Hippocampal formation (tissue), 2 donors: Measurements from ENCODE around the gene SUPT20HL2.
"Not testable (repeated sequence)": the region's sequence is repeated elsewhere in the genome, so short reads cannot be mapped to it uniquely, and the experiment has no call there.

ENCODE experiments used
- DNase-seq, 2 donors: peaks; one replicate each; lab custom pipeline; 2025; lab: John Stamatoyannopoulos, UW

SUPT20HL2 gene

DNA sequence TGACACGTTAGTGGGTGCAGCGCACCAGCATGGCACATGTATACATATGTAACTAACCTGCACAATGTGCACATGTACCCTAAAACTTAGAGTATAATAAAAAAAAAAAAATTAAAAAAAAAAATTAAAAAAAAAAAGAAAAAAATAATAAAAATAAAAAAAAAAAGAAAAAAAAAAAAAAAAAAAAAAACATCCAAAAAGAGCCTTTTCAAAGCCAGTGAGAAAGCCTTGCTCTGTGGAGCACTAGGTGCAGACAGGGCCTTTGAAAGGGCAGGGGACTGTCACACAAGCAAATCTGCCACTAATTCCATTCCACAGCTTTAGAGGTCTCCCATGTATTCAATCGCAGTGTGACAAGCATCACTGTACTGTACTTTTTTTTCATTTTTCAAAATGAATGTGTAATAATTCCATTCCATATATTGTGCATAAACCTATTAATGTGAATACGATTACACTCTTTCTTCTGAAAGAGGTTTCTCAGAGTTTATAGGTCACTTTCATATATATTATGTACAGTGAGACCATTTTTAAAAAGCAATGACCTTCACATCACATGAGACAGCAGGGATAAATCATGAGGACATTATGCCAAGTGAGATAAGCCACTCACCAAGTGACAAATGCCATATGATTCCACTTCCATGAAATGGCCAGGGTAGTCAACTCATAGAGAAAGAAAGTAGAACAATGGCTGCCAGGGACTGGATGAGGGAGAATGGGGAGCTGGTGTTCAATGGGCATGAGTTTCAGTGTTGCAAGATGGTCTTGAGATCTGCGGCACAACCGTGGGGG is 4.1 kb downstream of the SUPT20HL2 start:
- DNase-seq, result not testable (repeated sequence)

- DNase-seq, result not testable (repeated sequence)
Measured at GRCh38 chrX:24308803-24309202, 5.1 kb downstream of the SUPT20HL2 start.

- DNase-seq, result no peak
Measured at GRCh38 chrX:24306440-24306839, 7.4 kb downstream of the SUPT20HL2 start.

- no peak for DNase-seq
Measured at GRCh38 chrX:24305905-24306304, 8.0 kb downstream of the SUPT20HL2 start.

- DNase-seq, result no peak
Measured at GRCh38 chrX:24301806-24302205, 12.1 kb downstream of the SUPT20HL2 start.

- DNase-seq, result no peak
Measured at GRCh38 chrX:24301060-24301459, 12.8 kb downstream of the SUPT20HL2 start.

GRCh38 chrX:24298191-24298590 is 15.7 kb downstream of the SUPT20HL2 start:
- DNase-seq, result no peak

DNA sequence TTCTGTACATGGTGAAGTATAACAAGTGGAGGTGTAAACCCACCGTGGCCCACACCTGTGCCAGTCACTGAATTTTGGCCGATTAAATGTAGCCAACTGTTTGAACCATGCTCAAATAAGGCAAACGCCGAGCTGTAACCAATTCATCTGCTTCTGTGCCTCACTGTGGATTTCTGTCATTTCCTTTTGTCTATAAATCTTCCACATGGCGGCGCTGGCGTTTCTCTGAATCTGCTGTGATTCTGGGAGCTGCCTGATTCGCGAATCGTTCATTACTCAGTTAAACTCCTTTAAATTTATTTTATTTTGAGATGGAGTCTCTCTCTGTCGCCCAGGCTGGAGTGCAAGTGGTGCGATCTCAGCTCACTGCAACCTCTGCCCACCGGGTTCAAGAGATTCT is 19.2 kb downstream of the SUPT20HL2 start:
- DNase-seq, result no peak

DNA sequence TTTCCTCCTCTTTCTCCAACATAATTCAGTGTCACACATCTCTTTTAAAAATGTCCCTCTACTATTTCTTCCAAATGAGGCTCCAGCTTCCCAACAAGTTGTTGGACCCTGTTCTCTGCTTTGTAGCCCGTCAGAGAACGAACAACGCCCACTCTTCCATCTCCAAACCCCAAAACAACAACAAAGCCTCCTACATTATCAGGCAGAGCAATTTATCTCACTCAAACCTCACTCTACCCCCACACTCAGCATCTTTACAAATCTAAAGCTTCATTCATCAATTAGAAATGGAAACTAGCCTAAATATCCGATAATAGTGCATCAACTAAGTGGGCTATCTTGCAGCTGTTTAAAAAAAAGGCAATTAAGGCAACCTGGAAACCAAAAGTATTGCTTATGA is 20.5 kb downstream of the SUPT20HL2 start:
- DNase-seq, result no peak

GRCh38 chrX:24292353-24292752 is 21.5 kb downstream of the SUPT20HL2 start:
- no peak for DNase-seq

GRCh38 chrX:24285082-24285481 is 28.8 kb downstream of the SUPT20HL2 start:
- no peak for DNase-seq

- no peak for DNase-seq
Measured at GRCh38 chrX:24283127-24283794, 30.6 kb downstream of the SUPT20HL2 start.

DNA sequence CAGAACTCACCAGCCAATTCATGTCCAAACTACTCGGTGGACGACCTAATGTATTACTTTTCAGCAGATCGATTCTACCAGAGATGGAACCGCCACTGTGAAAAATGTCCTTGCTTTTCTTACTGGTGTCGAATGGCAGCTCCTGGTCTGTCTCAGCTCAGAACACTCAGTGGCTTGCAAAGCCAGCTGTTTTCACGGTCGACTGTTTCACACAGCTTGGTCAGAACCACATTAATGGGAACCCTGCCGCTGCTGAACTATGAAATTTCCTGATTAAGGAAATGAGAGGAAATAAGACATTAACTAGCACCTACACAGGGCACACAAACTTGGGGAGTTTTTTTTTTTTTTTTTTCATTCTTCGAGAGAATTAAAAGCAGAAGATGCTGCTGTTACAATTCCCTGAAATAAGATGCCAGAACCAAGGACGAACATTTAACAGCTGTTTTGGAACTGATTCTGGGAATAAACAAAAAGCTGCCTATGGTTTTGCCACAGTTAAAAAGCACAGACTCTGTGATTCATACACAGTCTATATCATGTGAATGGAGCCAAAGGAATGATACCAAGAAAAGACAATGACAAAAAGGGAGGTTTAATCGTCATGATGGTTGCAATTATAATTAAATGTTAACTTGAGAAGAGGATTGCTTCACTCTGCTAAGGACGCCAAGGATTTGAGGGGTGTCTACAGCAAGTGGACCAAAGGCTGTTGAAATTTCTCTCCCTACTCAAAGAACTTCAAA is 31.3 kb downstream of the SUPT20HL2 start:
- no peak for DNase-seq

GRCh38 chrX:24277405-24277804 is 36.5 kb downstream of the SUPT20HL2 start:
- DNase-seq, result no peak

DNA sequence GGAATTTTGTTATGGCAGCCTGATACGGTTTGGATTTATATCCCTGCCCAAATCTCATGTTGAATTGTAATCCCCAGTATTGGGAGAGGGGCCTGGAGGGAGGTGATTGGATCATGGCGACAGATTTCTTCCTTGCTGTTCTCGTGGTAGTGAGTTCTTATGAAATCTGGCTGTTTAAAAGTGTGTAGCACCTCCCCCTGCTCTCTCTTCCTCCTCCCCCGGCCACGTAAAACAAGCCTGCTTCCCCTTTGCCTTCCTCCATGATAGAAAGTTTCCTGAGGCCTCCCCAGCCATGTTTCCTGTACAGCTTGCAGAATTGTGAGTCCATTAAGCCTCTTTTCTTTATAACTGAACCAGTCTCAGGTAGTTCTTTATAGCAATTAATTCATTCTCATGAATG is 37.9 kb downstream of the SUPT20HL2 start:
- no peak for DNase-seq

DNA sequence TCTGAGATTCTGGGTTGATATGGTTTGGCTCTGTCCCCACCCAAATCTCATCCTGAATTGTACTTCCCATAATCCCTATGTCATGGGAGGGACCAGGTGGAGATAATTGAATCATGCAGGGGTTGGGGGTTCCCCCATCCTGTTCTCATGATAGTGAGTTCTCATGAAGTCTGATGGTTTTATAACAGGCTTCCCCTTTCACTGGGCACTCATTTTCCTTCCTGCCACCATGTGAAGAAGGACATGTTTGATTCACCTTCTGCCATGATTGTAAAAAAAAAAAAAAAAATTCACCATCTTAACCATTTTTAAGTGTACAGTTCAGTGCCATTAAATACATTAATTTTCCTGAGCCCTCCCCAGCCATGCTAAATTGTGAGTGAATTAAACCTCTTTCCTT is 42.6 kb downstream of the SUPT20HL2 start:
- no peak for DNase-seq

DNA sequence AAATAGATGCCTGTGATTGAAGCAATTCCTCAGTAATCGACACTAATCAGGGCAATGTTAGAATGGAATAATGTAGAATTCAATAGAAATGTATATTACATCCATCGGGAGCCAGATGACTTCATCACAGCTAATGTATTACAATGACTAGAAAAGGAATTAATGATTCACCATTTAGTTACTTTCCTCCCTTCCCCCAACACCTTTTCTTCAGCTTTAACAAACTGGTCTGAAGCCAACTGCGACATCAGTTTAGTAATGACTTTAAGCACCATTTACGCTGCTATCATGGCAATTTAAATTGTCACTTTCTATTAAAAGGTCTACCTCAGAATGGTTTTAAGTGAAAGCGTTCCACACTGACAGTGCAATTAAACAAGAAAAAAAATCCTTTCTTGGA is 45.1 kb downstream of the SUPT20HL2 start:
- no peak for DNase-seq

DNA sequence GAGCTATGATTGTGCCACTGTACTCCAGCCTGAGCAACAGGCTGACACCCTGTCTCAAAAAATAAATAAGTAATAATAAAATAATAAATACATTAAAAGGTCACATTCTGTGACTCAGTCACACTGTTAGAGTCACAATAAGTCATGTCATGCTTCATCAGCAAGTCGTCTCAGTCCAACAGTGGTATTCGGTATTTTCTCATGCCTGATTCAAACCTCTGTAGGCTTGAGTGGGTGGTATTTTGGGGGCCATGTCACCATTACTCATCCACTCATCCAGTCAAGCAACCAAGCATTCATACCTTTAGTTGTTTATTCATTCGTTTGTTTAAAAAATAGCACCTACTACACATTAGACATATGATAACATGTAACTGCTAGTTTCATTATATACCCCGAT is 46.9 kb downstream of the SUPT20HL2 start:
- DNase-seq, result no peak

DNA sequence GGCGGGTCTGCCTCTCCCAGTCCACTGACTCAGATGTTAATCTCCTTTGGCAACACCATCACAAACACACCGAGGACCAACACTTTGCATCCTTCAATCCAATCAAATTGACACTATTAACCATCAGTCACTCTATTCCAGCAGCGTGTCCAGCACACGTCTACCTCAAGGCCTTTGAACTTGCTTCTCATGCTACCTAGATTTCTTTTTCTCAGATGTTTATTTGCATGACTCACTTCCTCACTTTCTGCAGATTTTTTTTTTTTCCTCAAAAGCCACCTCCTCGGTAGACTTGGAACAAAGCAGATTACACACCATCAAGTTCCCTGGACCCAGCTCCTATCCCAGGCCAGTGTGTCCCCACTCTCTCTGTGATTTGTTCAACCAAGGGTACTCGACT is 49.5 kb downstream of the SUPT20HL2 start:
- DNase-seq, result no peak

GRCh38 chrX:24262309-24262708 is 51.6 kb downstream of the SUPT20HL2 start:
- no peak for DNase-seq
